Hepatocyte (in vitro differentiated cells): ENCODE measurements around the gene DCXR. TPM values are rescaled to one million over a fixed set of nuclear protein-coding genes. Genes with fewer than 3 reads are reported as not detected.

ENCODE experiments used
- DNase-seq: peaks from one replicate; pipeline ENCODE4 v3.0.0-alpha.2; 2016; ENCODE audit warnings: low spot score
- H2AFZ ChIP-seq: fragments of 200-600 bp; sonication (generic); 2 replicates; pipeline ENCODE4 v1.6.0; 2016; ENCODE audit warnings: antibody characterized with exemption, mild to moderate bottlenecking
- H3K27ac ChIP-seq: fragments of 200-600 bp; sonication (generic); 2 replicates; pipeline ENCODE4 v1.5.1; 2016; ENCODE audit warnings: mild to moderate bottlenecking
- H3K27me3 ChIP-seq: fragments of 200-600 bp; sonication (generic); 2 replicates; pipeline ENCODE4 v1.6.1; 2016
- H3K36me3 ChIP-seq: fragments of 200-600 bp; sonication (generic); replicated peaks from 2 replicates; pipeline ENCODE4 v1.5.1; 2016; ENCODE audit warnings: low read depth; ENCODE audit not compliant: insufficient read depth
- H3K4me1 ChIP-seq: fragments of 200-600 bp; sonication (generic); 2 replicates; pipeline ENCODE4 v1.5.1; 2016; ENCODE audit warnings: mild to moderate bottlenecking, moderate library complexity; ENCODE audit not compliant: insufficient read depth
- H3K4me2 ChIP-seq: fragments of 200-600 bp; sonication (generic); 2 replicates; pipeline ENCODE4 v1.6.0; 2016
- H3K4me3 ChIP-seq: fragments of 200-600 bp; sonication (generic); 2 replicates; pipeline ENCODE4 v1.5.1; 2016; ENCODE audit warnings: mild to moderate bottlenecking
- H3K79me2 ChIP-seq: fragments of 200-600 bp; sonication (generic); 2 replicates; pipeline ENCODE4 v1.6.0; 2017; ENCODE audit warnings: mild to moderate bottlenecking
- H3K9me2 ChIP-seq: fragments of 200-600 bp; sonication (generic); replicated peaks from 2 replicates; pipeline ENCODE4 v1.6.0; 2017; ENCODE audit warnings: mild to moderate bottlenecking; ENCODE audit not compliant: insufficient read depth
- H3K9me3 ChIP-seq: fragments of 200-600 bp; sonication (generic); 2 replicates; pipeline ENCODE4 v1.5.1; 2016; ENCODE audit warnings: low read depth, mild to moderate bottlenecking
- H4K20me1 ChIP-seq: fragments of 200-600 bp; sonication (generic); 2 replicates; pipeline ENCODE4 v1.6.0; 2016; ENCODE audit warnings: mild to moderate bottlenecking; ENCODE audit not compliant: insufficient read depth, poor library complexity, severe bottlenecking
- EZH2 ChIP-seq: fragments of 200-600 bp; sonication (generic); IDR thresholded peaks from 2 replicates; pipeline ENCODE4 v1.6.1; 2016; ENCODE audit warnings: antibody characterized with exemption, mild to moderate bottlenecking, borderline replicate concordance
- EZH2phosphoT487 ChIP-seq: fragments of 200-600 bp; sonication (generic); IDR thresholded peaks from one replicate; pipeline ENCODE4 v1.6.1; 2018; ENCODE audit warnings: antibody characterized with exemption, mild to moderate bottlenecking, low read depth, moderate library complexity; ENCODE audit not compliant: unreplicated experiment, severe bottlenecking
- WGBS: methylation state at CpG from one replicate; pipeline ENCODE4 v1.1.6; 2016; ENCODE audit warnings: low lambda C conversion rate; ENCODE audit errors: missing lambda C conversion rate; 5-methylcytosine and 5-hydroxymethylcytosine counted together
- polyA plus RNA-seq: library from polyadenylated mRNA; unstranded; fragments of >200 nt; fragmentation: Nextera tagmentation; extraction: Ambion mirVana; gene quantifications from 2 replicates; pipeline ENCODE4 v1.2.1, GENCODE V29; 2016
- total RNA-seq: library from RNA; depleted of rRNA; stranded (reverse); fragments of >200 nt; gene quantifications from 2 replicates; pipeline ENCODE4 v1.2.3, GENCODE V29; 2014
- TF ChIP-seq, protein P1 (sequence below): fragments of 200-600 bp; sonication (generic); IDR thresholded peaks from 2 replicates; pipeline ENCODE4 v1.5.1; 2016; ENCODE audit warnings: antibody characterized with exemption, mild to moderate bottlenecking; ENCODE audit not compliant: poor library complexity

Gene DCXR
- total and polyA plus RNA-seq, 2 experiments from 2014 or later: 118 to 207 TPM

GRCh38 chr17:82061047-82061925 is 23.8 kb upstream of the DCXR start:
- TF ChIP-seq EZH2: no peak
- TF ChIP-seq EZH2phosphoT487: no peak
- TF ChIP-seq, protein P1, sequence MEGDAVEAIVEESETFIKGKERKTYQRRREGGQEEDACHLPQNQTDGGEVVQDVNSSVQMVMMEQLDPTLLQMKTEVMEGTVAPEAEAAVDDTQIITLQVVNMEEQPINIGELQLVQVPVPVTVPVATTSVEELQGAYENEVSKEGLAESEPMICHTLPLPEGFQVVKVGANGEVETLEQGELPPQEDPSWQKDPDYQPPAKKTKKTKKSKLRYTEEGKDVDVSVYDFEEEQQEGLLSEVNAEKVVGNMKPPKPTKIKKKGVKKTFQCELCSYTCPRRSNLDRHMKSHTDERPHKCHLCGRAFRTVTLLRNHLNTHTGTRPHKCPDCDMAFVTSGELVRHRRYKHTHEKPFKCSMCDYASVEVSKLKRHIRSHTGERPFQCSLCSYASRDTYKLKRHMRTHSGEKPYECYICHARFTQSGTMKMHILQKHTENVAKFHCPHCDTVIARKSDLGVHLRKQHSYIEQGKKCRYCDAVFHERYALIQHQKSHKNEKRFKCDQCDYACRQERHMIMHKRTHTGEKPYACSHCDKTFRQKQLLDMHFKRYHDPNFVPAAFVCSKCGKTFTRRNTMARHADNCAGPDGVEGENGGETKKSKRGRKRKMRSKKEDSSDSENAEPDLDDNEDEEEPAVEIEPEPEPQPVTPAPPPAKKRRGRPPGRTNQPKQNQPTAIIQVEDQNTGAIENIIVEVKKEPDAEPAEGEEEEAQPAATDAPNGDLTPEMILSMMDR: no peak
- Histone ChIP-seq H3K4me1 (peaks cover 11% of the 10 kb centered on the region), H3K4me2 (no peak overlapping the region), H3K9me3 (no peaks in the 10 kb centered on the region), H3K27me3 (no peaks in the 10 kb centered on the region), H3K4me3 (no peak overlapping the region), H2AFZ (no peak overlapping the region), H3K9me2 (no peaks in the 10 kb centered on the region), H4K20me1 (no peaks in the 10 kb centered on the region), H3K36me3 (no peaks in the 10 kb centered on the region), H3K27ac (no peak overlapping the region), H3K79me2 (peaks cover 14% of the 10 kb centered on the region)
- WGBS: 96% methylated on average over 34 of the region's 34 CpGs
- DNase-seq: no peak

DNA sequence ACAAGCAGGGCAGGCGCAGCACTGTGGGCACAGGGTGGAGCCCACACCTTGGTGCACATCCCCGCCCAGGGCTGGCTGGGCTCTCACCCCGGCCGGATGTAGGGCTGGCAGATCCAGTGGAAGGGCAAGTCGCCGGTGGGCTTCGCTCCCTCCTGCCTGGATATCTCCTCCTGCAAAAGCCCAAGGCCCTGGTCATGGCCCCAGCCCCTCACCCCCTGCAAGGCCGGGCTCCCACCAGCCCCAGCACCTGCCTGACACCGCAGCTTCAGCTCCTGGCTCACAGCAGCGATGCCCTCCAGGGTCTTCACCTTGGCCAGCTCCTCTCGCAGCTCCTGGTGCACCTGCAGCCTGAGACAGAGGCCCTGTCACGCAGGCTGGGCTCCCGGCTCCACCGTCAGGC is 23.1 kb upstream of the DCXR start:
- Histone ChIP-seq H3K4me2 (no peak overlapping the region), H3K4me1 (peaks cover 7% of the 10 kb centered on the region), H3K27me3 (no peaks in the 10 kb centered on the region), H4K20me1 (no peaks in the 10 kb centered on the region), H3K9me3 (no peaks in the 10 kb centered on the region), H3K4me3 (no peak overlapping the region), H3K27ac (no peak overlapping the region), H3K36me3 (no peaks in the 10 kb centered on the region), H3K9me2 (no peaks in the 10 kb centered on the region), H3K79me2 (peaks cover 8% of the 10 kb centered on the region), H2AFZ (no peak overlapping the region)
- WGBS: 96% methylated on average over 14 of the region's 14 CpGs
- no peak for DNase-seq
- TF ChIP-seq EZH2phosphoT487 (no peak), EZH2 (no peak)
- TF ChIP-seq, protein P1: no peak

DNA sequence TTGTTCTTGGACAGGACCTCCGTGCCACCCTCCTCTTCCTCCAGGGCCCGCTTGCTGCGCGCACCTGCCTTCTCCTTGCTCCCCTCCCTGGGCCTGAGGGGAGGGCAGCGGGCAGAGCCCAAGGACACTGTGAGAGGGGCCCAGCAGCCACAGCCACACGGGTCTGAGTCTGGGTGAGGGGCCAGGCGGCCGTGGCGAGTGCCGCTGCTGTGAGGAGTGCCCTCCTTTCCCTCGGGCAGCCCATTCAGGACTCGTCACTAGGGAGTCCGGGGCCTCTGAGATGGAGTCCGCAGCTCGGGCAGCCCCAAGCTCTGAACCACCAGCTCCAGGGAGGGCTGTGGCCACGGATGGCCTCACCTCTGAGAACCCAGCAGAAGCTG is 22.5 kb upstream of the DCXR start:
- H3K4me1 ChIP-seq: peaks cover 7% of the 10 kb centered on the region
- H3K4me3 ChIP-seq: no peak overlapping the region
- no peaks in the 10 kb centered on the region for H3K36me3 ChIP-seq
- no peaks in the 10 kb centered on the region for H3K9me2 ChIP-seq
- H3K27me3 ChIP-seq: no peaks in the 10 kb centered on the region
- WGBS: 89% methylated on average over 16 of the region's 16 CpGs
- H3K79me2 ChIP-seq: peaks cover 4% of the 10 kb centered on the region
- TF ChIP-seq, protein P1: no peak
- TF ChIP-seq EZH2: no peak
- no peak for TF ChIP-seq EZH2phosphoT487
- no peaks in the 10 kb centered on the region for H4K20me1 ChIP-seq
- H3K4me2 ChIP-seq: no peak overlapping the region
- no peak overlapping the region for H2AFZ ChIP-seq
- no peak overlapping the region for H3K27ac ChIP-seq
- no peaks in the 10 kb centered on the region for H3K9me3 ChIP-seq
- no peak for DNase-seq
